Heart left ventricle (tissue), 16 donors: ENCODE measurements around the gene KLK13. TPM values are rescaled to one million over a fixed set of nuclear protein-coding genes. Genes with fewer than 3 reads are reported as not detected.

ENCODE experiments used
- ATAC-seq, 4 donors: fragments of 200-7000 bp; cut with Tn5 transposase; one replicate each; pipeline ENCODE4 v1.9.1; 2020 to 2022; ENCODE audit warnings: moderate library complexity in 4 of 4, mild to moderate bottlenecking in 3 of 4, moderate number of reproducible peaks in 1 of 4
- DNase-seq, 5 donors: peaks; one replicate each; pipeline ENCODE4 v3.0.0-alpha.2; 2020
- H3K27ac ChIP-seq, 12 donors: fragments of 200-600 bp; sonication (generic) in 4 of 12; one replicate each; pipeline versions ENCODE4 v1.5.0 to v1.8.0; 2016 to 2022; ENCODE audit warnings: mild to moderate bottlenecking in 2 of 12
- H3K27me3 ChIP-seq, 9 donors: fragments of 200-600 bp; sonication (generic) in 2 of 9; one replicate each; pipeline versions ENCODE4 v1.5.1 to v1.8.0; 2016 to 2022; ENCODE audit warnings: mild to moderate bottlenecking in 3 of 9
- H3K36me3 ChIP-seq, 9 donors: fragments of 200-600 bp; sonication (generic) in 2 of 9; one replicate each; pipeline versions ENCODE4 v1.5.0 to v1.8.0; 2018 to 2022; ENCODE audit warnings: mild to moderate bottlenecking in 2 of 9
- H3K4me1 ChIP-seq, 12 donors: fragments of 200-600 bp; sonication (generic) in 4 of 12; one replicate each; pipeline versions ENCODE4 v1.5.0 to v1.8.0; 2016 to 2022; ENCODE audit warnings: mild to moderate bottlenecking in 3 of 12
- H3K4me3 ChIP-seq, 12 donors: fragments of 200-600 bp; sonication (generic) in 4 of 12; one replicate each; pipeline versions ENCODE4 v1.5.0 to v1.8.0; 2017 to 2022; ENCODE audit warnings: mild to moderate bottlenecking in 9 of 12, moderate library complexity in 4 of 12
- H3K9me3 ChIP-seq, 12 donors: fragments of 200-600 bp; sonication (generic) in 4 of 12; one replicate each; pipeline versions ENCODE4 v1.5.0 to v1.8.0; 2016 to 2022; ENCODE audit warnings: mild to moderate bottlenecking in 1 of 12
- POLR2A ChIP-seq, 2 donors: fragments of 450-650 bp; IDR thresholded peaks; one replicate each; pipeline ENCODE4 v1.6.1; 2017; ENCODE audit warnings: antibody characterized with exemption in 2 of 2, mild to moderate bottlenecking in 2 of 2, moderate library complexity in 2 of 2
- WGBS, 4 donors: extraction: QIAGEN DNeasy Blood & Tissue Kit in 2 of 4; methylation state at CpG; one replicate each; pipeline versions ENCODE4 v1.1.5 to v1.1.7; 2013 to 2018; 5-methylcytosine and 5-hydroxymethylcytosine counted together
- intact Hi-C, 10 donors: fragments of 100-400 bp; cut with DNase I; formaldehyde crosslinking; loops; one replicate each; pipeline versions ENCODE4 v1.11.1 to v1.14.2; 2022
- polyA plus RNA-seq, 2 donors: library from polyadenylated mRNA; stranded (reverse); fragments of 200-250 nt; gene quantifications; one replicate each; pipeline ENCODE4 v1.2.3, GENCODE V29; 2013
- total RNA-seq, 9 donors: library from RNA; depleted of rRNA in 2 of 9; stranded (reverse); fragments of >200 nt in 2 of 9; fragmentation: NEBNext Ultra II Directional in 3 of 9; extraction: Animal tissue kit (Norgen Biotek cat#: 25700) in 3 of 9; gene quantifications; one replicate each; pipeline versions ENCODE4 v1.1.0 to v1.2.4, GENCODE V29; 2016 to 2023
- TF ChIP-seq, protein P1 (sequence below), 12 donors: fragments of 200-600 bp; sonication (generic) in 4 of 12; IDR thresholded peaks; one replicate each; pipeline versions ENCODE4 v1.5.0 to v1.8.0; 2018 to 2022; ENCODE audit warnings: antibody characterized with exemption in 12 of 12, mild to moderate bottlenecking in 5 of 12
- donor health status: ischemic (EF 13 %, LVEDD 7.1; RV severe dilation, severe dysfunction).
- donor health status: healthy with polysubstance abuse.
- donor health status: DM: no; HTN: yes; CAD: no.
- donor health status: DM: no; HTN: no; CAD: no.
- donor health status: ischemic (EF 25% LVEDD 6.9; RV normal size, moderate dysfunction).
- donor health status: ischemic (EF 25% LVEDD 5.7; RV mildly dilated, moderate dysfunction).
- donor health status: healthy.
- donor health status: DM: yes; HTN: yes; CAD: no.
- donor health status: ischemic (EF 35%, LVEDD 5.7; RV mildly dilated, moderate dysfunction).
- donor health status: nonischemic (EF 11% LVEDD 7.7; RV severe dilation, severe dysfunction).
- donor health status: DM: yes; HTN: yes; CAD: no.
- donor health status: PGD.
- donor health status: ischemic (EF 29% LVEDD 5.4; RV normal size, mild dysfunction).
- donor health status: nonischemic (EF 23%, LVEDD 6.1; RV moderate dilation, normal function).

Gene KLK13
- total and polyA plus RNA-seq, 11 donors: 0.90 to 2.2 TPM; not detected in 9

DNA sequence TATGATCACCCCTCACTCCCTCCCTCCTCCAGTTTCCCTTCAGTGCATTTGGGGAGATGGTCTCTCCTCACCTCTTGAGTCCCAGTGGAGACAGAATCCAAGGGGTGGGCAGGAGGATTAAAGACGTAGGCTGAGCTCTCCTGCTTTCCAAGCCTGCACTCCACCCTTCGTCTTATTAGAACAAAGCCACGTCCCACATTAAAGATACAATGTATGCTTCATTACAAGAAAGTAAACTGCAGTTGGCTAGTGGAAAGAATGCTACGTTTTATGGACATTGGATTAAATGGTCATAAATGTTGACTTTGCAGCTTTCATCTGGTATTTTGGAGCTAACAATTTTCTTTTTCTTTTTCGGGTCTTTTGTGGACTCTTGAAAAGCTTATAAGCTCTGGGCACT, 37.0 kb downstream of the KLK13 start:
- Histone ChIP-seq H3K27ac (no peak overlapping the region), H3K4me1 (peaks cover 0 to 6% (median 0%) of the 10 kb centered on the region in 12 donors), H3K27me3 (peaks cover 0 to 59% (median 16%) of the 10 kb centered on the region in 9 donors), H3K36me3 (no peaks in the 10 kb centered on the region), H3K4me3 (no peak overlapping the region), H3K9me3 (no peaks in the 10 kb centered on the region)
- intact Hi-C loops: loop anchor here in 4 of 10 donors (5.0 to 10.0 kb wide), 3 partner anchors 64 to 147 kb away; no protein-coding TSS in a partner anchor
- ATAC-seq: no peak
- TF ChIP-seq, protein P1, sequence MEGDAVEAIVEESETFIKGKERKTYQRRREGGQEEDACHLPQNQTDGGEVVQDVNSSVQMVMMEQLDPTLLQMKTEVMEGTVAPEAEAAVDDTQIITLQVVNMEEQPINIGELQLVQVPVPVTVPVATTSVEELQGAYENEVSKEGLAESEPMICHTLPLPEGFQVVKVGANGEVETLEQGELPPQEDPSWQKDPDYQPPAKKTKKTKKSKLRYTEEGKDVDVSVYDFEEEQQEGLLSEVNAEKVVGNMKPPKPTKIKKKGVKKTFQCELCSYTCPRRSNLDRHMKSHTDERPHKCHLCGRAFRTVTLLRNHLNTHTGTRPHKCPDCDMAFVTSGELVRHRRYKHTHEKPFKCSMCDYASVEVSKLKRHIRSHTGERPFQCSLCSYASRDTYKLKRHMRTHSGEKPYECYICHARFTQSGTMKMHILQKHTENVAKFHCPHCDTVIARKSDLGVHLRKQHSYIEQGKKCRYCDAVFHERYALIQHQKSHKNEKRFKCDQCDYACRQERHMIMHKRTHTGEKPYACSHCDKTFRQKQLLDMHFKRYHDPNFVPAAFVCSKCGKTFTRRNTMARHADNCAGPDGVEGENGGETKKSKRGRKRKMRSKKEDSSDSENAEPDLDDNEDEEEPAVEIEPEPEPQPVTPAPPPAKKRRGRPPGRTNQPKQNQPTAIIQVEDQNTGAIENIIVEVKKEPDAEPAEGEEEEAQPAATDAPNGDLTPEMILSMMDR (IDR thresholded peaks at IDR 0.05): no peak
- no peak for TF ChIP-seq POLR2A (IDR thresholded peaks at IDR 0.05)
- DNase-seq: no peak
- 71 to 74% (median 72%) methylated on average over 5 of the region's 5 CpGs for WGBS, 4 donors

DNA sequence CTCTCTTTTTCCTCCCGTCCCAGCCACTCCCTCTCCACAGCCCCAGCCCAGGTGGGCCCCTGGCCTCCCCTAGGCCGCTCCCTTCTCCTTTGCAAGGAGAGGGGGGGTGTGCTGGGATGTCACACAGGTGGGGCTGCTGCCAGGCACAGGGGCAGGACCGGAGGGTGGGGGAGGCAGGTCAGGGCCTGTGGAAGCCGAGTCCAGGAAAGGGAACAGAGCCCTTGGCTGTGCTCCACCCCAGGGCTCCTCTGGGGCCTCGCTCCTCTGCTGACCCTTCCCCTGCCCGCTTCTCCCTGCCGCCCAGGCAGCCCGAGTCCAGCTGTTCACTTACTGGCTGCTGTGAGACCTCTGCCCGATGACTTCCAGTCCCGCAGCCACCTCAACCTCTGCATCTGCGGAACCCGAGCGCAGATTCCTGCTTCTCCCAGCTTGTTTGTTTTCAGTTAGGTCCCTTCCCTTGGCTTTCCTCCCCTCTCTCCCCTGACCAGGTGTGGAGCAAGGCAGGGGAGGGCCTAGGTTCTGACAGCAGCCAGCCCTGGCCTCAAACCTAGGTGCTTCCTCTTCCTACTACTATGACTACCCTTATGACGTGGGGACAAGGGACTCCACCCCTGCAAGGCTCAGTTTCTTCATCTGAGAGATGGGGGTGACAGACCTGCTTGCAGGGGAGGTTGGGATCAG, 37.6 kb downstream of the KLK13 start:
- no peak for DNase-seq
- Histone ChIP-seq H3K36me3 (no peaks in the 10 kb centered on the region), H3K4me3 (no peak overlapping the region), H3K27ac (no peak overlapping the region), H3K4me1 (peaks cover 0 to 6% (median 0%) of the 10 kb centered on the region in 12 donors), H3K9me3 (no peaks in the 10 kb centered on the region), H3K27me3 (peaks cover 0 to 61% (median 16%) of the 10 kb centered on the region in 9 donors)
- WGBS, 4 donors: 38 to 54% (median 44%) methylated on average over 9 to 14 of the region's 14 CpGs
- no peak for ATAC-seq
- intact Hi-C loops: loop anchor here in 4 of 10 donors (5.0 to 10.0 kb wide), 3 partner anchors 65 to 148 kb away; no protein-coding TSS in a partner anchor
- TF ChIP-seq, protein P1 (IDR thresholded peaks at IDR 0.05): no peak
- no peak for TF ChIP-seq POLR2A (IDR thresholded peaks at IDR 0.05)

DNA sequence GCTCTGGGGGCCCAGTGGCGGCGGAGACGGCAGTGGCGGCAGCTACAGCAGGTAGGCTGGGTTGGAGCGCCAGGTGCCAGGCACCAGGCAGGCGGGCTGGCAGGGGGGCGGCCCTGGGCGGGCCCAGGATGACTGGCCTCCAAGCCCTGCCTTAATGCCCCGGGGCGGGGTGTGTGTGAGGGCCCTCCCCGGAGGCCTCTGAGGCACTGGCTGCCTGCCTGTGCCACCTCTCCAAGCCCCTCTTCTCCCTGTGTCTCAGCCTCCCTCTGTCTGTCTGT, 38.4 kb downstream of the KLK13 start, which contains the start of gene KLK11:
KLK11 (minus strand) TSS at position 63 of the 278 bp plus-strand sequence. CDS start 985 bp downstream, outside the sequence.
- intact Hi-C loops: loop anchor here in 4 of 10 donors (5.0 to 10.0 kb wide), 3 partner anchors 66 to 148 kb away; no protein-coding TSS in a partner anchor
- peak within 1 kb of the TSS in 3 of 12 donors; percentile 10 to 25 (median 10) for H3K4me3 ChIP-seq
- ATAC-seq: peak in 1 of 4 donors; percentile 37
- DNase-seq: no peak
- H3K27me3 ChIP-seq: peaks cover 0 to 61% (median 16%) of the 10 kb centered on the region in 9 donors
- H3K9me3 ChIP-seq: no peaks in the 10 kb centered on the region
- H3K36me3 ChIP-seq: no peaks in the 10 kb centered on the region
- H3K4me1 ChIP-seq: peaks cover 0 to 6% (median 0%) of the 10 kb centered on the region in 12 donors
- TF ChIP-seq POLR2A (IDR thresholded peaks at IDR 0.05): no peak
- TF ChIP-seq, protein P1 (IDR thresholded peaks at IDR 0.05): no peak
- no peak within 1 kb of the TSS for H3K27ac ChIP-seq
- WGBS, 4 donors: 66 to 87% (median 77%) methylated on average over 11 of the region's 11 CpGs

DNA sequence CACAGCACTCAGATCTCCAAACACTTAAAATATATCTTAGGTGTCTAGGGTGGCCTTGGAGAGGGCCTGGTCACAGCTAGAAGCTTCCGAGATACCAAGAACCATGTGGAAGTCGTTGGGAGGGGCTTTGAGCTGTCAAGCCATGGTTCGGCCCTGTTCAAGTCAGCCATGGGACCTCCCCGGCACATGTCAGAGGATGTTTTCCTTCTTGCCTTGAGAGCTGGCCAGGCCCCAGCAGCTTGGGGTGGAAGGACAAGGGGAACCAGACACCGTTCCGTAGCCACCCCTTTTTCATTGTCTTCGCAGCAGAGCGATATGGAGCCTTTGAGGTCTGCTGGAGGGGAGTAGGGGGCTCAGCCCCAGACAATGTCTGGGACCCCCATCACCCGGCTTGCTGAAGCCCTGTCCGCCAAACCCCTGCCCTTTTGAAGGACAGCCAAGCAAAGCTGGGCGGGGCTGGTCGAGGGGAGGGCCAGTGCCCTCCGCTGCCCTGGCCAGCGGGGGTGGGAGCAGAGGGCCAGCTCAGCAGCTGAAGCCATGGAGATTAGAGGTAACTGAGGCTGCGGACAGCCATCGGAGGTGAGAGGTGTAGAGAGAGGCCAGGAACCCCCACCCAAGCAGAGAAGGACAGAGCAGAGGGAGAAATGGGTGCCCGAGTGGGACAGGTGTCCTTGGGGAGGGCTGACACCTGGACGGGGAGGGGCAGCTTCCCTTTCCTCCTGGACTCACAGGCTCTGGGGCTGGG, 38.9 kb downstream of the KLK13 start:
- ATAC-seq: peak in 3 of 4 donors; percentile 24 to 42 (median 35)
- intact Hi-C loops: loop anchor here in 4 of 10 donors (5.0 to 10.0 kb wide), 3 partner anchors 66 to 149 kb away; no protein-coding TSS in a partner anchor
- no peak for DNase-seq
- Histone ChIP-seq H3K27ac (no peak overlapping the region), H3K4me1 (peaks cover 0 to 6% (median 0%) of the 10 kb centered on the region in 12 donors), H3K27me3 (peaks cover 0 to 60% (median 16%) of the 10 kb centered on the region in 9 donors), H3K9me3 (no peaks in the 10 kb centered on the region), H3K4me3 (peak overlapping the region in 3 of 12 donors; percentile 10 to 25 (median 10)), H3K36me3 (no peaks in the 10 kb centered on the region)
- WGBS, 4 donors: 38 to 53% (median 45%) methylated on average over 13 to 18 of the region's 18 CpGs
- no peak for TF ChIP-seq POLR2A (IDR thresholded peaks at IDR 0.05)
- TF ChIP-seq, protein P1 (IDR thresholded peaks at IDR 0.05): no peak
